ENCODE data around the gene DNAH17.

The DNAH17 gene

GRCh38 chr17:78493853-78494695, 83.1 kb downstream of the DNAH17 start:
- no peak for DNase-seq

- no peak for DNase-seq
These were observed 83.7 kb downstream of the DNAH17 start for GRCh38 chr17:78493450-78493849.

GRCh38 chr17:78492116-78492799, 84.9 kb downstream of the DNAH17 start:
- no peak for DNase-seq

- no peak for DNase-seq
These were observed 85.7 kb downstream of the DNAH17 start for GRCh38 chr17:78491236-78492115.

GRCh38 chr17:78490673-78491072, 86.5 kb downstream of the DNAH17 start:
- no peak for DNase-seq

GRCh38 chr17:78490156-78490555, 87.0 kb downstream of the DNAH17 start:
- DNase-seq: no peak

GRCh38 chr17:78488867-78489634, 88.1 kb downstream of the DNAH17 start:
- no peak for DNase-seq

- no peak for DNase-seq
These were observed 89.0 kb downstream of the DNAH17 start for GRCh38 chr17:78488156-78488555.

- DNase-seq: no peak
These were observed 90.1 kb downstream of the DNAH17 start for GRCh38 chr17:78486946-78487680.

- no peak for DNase-seq
These were observed 90.9 kb downstream of the DNAH17 start for GRCh38 chr17:78486228-78486802.

- no peak for DNase-seq
These were observed 91.7 kb downstream of the DNAH17 start for GRCh38 chr17:78485290-78486168.

GRCh38 chr17:78484271-78485246, 92.6 kb downstream of the DNAH17 start:
- DNase-seq: peak; percentile 32

GRCh38 chr17:78479369-78479768, 97.8 kb downstream of the DNAH17 start:
- no peak for DNase-seq

GRCh38 chr17:78478757-78479297, 98.4 kb downstream of the DNAH17 start:
- no peak for DNase-seq

GRCh38 chr17:78477913-78478756, 99.1 kb downstream of the DNAH17 start:
- no peak for DNase-seq

- no peak for DNase-seq
These were observed 100.2 kb downstream of the DNAH17 start for GRCh38 chr17:78476973-78477372.

GRCh38 chr17:78476149-78476548, 101.0 kb downstream of the DNAH17 start:
- no peak for DNase-seq

- DNase-seq: no peak
These were observed 102.0 kb downstream of the DNAH17 start for GRCh38 chr17:78475211-78475610.

All from NCI-H345 (cell line).